Measurements from ENCODE around the gene NPM1.

NPM1 gene

GRCh38 chr5:171453056-171453725, 65.5 kb downstream of the NPM1 start:
- H3K4ac ChIP-seq (ENCODE audit: low read depth in 1 of 2, low read length in 2 of 2) = no peak overlapping the region
- DNase-seq = no peak
- no peak overlapping the region for H2BK12ac ChIP-seq (ENCODE audit: low read length in 2 of 2)
- no peaks in the 10 kb centered on the region for H3K9me3 ChIP-seq (ENCODE audit: control insufficient read depth, low read length)
- peaks cover 12% of the 10 kb centered on the region for H3K4me1 ChIP-seq (ENCODE audit: control insufficient read depth, insufficient read depth, low read depth, low read length)
- H2BK5ac ChIP-seq (ENCODE audit: low read depth, low read length, poor library complexity, severe bottlenecking) = no peak overlapping the region
- no peak overlapping the region for H2BK120ac ChIP-seq (ENCODE audit: low read depth, low read length)
- H4K91ac ChIP-seq (ENCODE audit: low read length) = no peak overlapping the region
- no peak overlapping the region for H3K14ac ChIP-seq (ENCODE audit: low read length in 2 of 2)
- no peak overlapping the region for H3K23ac ChIP-seq (ENCODE audit: low read length in 2 of 2)
- H3K9ac ChIP-seq (ENCODE audit: low read length) = no peak overlapping the region
- no peak overlapping the region for H3K4me3 ChIP-seq (ENCODE audit: insufficient read depth in 1 of 2, low read depth in 1 of 2, low read length in 2 of 2)
- 91% methylated on average over 11 of the region's 11 CpGs for WGBS
- H3K79me1 ChIP-seq (replicated peaks; ENCODE audit: low read length, poor library complexity, severe bottlenecking) = no peaks in the 10 kb centered on the region
- no peak overlapping the region for H3K27ac ChIP-seq (ENCODE audit: low read length, poor library complexity, severe bottlenecking)
- no peaks in the 10 kb centered on the region for H3K36me3 ChIP-seq (ENCODE audit: control insufficient read depth in 1 of 2, insufficient read depth in 2 of 2, low read depth in 1 of 2, low read length in 2 of 2)
- no peak overlapping the region for H3K4me2 ChIP-seq (ENCODE audit: low read length, poor library complexity, severe bottlenecking)
- H3K18ac ChIP-seq (ENCODE audit: low read depth in 1 of 2, low read length in 2 of 2) = no peak overlapping the region
- H2AFZ ChIP-seq (ENCODE audit: low read depth, low read length) = no peak overlapping the region
- no peak overlapping the region for H4K8ac ChIP-seq (ENCODE audit: low read length)
- H3K27me3 ChIP-seq (ENCODE audit: control insufficient read depth in 1 of 2, insufficient read depth in 1 of 2, low read length in 2 of 2) = peaks cover 0 to 19% of the 10 kb centered on the region in 2 experiments
- no peak overlapping the region for H2AK5ac ChIP-seq (ENCODE audit: low read length, severe bottlenecking)
- H2BK15ac ChIP-seq (ENCODE audit: low read depth, poor library complexity, severe bottlenecking) = no peak overlapping the region

DNA sequence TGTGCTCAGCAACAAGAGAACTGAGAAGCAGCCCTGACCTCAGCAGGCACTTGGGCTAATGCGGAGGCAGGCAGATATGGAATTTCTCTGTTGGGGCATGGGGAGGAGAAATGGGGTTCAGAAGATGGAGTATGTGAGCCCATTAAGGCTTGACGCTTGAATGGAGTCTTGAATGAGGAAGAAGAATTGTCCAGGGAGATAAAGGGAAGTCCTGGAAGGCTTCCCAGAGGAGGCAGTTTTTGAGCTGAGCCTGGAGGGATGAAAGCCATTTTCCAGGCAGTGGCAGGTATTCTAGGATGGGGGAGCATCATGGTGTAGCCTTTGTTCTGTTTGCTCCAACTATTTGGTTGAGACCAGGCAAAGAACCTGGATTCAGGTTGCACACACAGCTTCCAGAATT, 66.3 kb downstream of the NPM1 start:
- Histone ChIP-seq H3K4ac (ENCODE audit: low read depth in 1 of 2, low read length in 2 of 2) (no peak overlapping the region), H3K23ac (ENCODE audit: low read length in 2 of 2) (no peak overlapping the region), H3K36me3 (ENCODE audit: control insufficient read depth in 1 of 2, insufficient read depth in 2 of 2, low read depth in 1 of 2, low read length in 2 of 2) (no peaks in the 10 kb centered on the region), H4K91ac (ENCODE audit: low read length) (no peak overlapping the region), H2AK5ac (ENCODE audit: low read length, severe bottlenecking) (no peak overlapping the region), H3K27ac (ENCODE audit: low read length, poor library complexity, severe bottlenecking) (no peak overlapping the region), H2BK15ac (ENCODE audit: low read depth, poor library complexity, severe bottlenecking) (no peak overlapping the region), H3K4me2 (ENCODE audit: low read length, poor library complexity, severe bottlenecking) (no peak overlapping the region), H3K4me3 (ENCODE audit: insufficient read depth in 1 of 2, low read depth in 1 of 2, low read length in 2 of 2) (no peak overlapping the region), H3K9ac (ENCODE audit: low read length) (no peak overlapping the region), H3K18ac (ENCODE audit: low read depth in 1 of 2, low read length in 2 of 2) (no peak overlapping the region), H3K27me3 (ENCODE audit: control insufficient read depth in 1 of 2, insufficient read depth in 1 of 2, low read length in 2 of 2) (peaks cover 0 to 24% of the 10 kb centered on the region in 2 experiments), H3K79me1 (replicated peaks; ENCODE audit: low read length, poor library complexity, severe bottlenecking) (no peaks in the 10 kb centered on the region), H2BK12ac (ENCODE audit: low read length in 2 of 2) (no peak overlapping the region), H4K8ac (ENCODE audit: low read length) (no peak overlapping the region), H3K14ac (ENCODE audit: low read length in 2 of 2) (no peak overlapping the region), H2AFZ (ENCODE audit: low read depth, low read length) (no peak overlapping the region), H2BK120ac (ENCODE audit: low read depth, low read length) (no peak overlapping the region), H2BK5ac (ENCODE audit: low read depth, low read length, poor library complexity, severe bottlenecking) (no peak overlapping the region), H3K9me3 (ENCODE audit: control insufficient read depth, low read length) (no peaks in the 10 kb centered on the region), H3K4me1 (ENCODE audit: control insufficient read depth, insufficient read depth, low read depth, low read length) (peaks cover 12% of the 10 kb centered on the region)
- DNase-seq = no peak
- WGBS = 96% methylated on average over 2 of the region's 2 CpGs

DNA sequence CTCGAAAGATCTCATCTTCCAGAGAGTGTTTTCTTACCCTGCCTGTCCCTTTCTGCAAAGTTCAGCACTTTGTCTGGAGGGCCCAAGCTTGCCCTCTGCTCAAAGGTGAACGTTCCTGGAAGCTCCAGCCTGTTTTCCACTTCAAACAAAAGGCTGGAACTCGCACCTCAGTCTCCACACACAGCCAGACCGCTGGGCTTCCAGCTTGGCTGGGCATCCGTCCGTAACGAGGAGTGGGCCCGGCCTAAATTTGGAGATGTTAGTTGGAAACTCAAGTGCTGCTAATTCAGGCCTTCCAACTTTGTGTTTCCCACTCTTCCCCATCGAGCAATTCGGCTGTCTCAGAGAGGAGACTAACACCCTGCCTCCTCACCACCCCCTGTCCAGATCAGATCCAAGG, 66.9 kb downstream of the NPM1 start:
- H3K18ac ChIP-seq (ENCODE audit: low read depth in 1 of 2, low read length in 2 of 2) = no peak overlapping the region
- no peak overlapping the region for H2BK15ac ChIP-seq (ENCODE audit: low read depth, poor library complexity, severe bottlenecking)
- H3K4me3 ChIP-seq (ENCODE audit: insufficient read depth in 1 of 2, low read depth in 1 of 2, low read length in 2 of 2) = no peak overlapping the region
- DNase-seq = no peak
- no peak overlapping the region for H3K9ac ChIP-seq (ENCODE audit: low read length)
- H3K27me3 ChIP-seq (ENCODE audit: control insufficient read depth in 1 of 2, insufficient read depth in 1 of 2, low read length in 2 of 2) = peaks cover 0 to 27% of the 10 kb centered on the region in 2 experiments
- no peak overlapping the region for H3K23ac ChIP-seq (ENCODE audit: low read length in 2 of 2)
- H3K79me1 ChIP-seq (replicated peaks; ENCODE audit: low read length, poor library complexity, severe bottlenecking) = no peaks in the 10 kb centered on the region
- no peak overlapping the region for H3K4ac ChIP-seq (ENCODE audit: low read depth in 1 of 2, low read length in 2 of 2)
- H3K14ac ChIP-seq (ENCODE audit: low read length in 2 of 2) = no peak overlapping the region
- H2AK5ac ChIP-seq (ENCODE audit: low read length, severe bottlenecking) = no peak overlapping the region
- no peak overlapping the region for H2AFZ ChIP-seq (ENCODE audit: low read depth, low read length)
- no peak overlapping the region for H2BK5ac ChIP-seq (ENCODE audit: low read depth, low read length, poor library complexity, severe bottlenecking)
- peaks cover 12% of the 10 kb centered on the region for H3K4me1 ChIP-seq (ENCODE audit: control insufficient read depth, insufficient read depth, low read depth, low read length)
- H4K91ac ChIP-seq (ENCODE audit: low read length) = no peak overlapping the region
- no peak overlapping the region for H3K27ac ChIP-seq (ENCODE audit: low read length, poor library complexity, severe bottlenecking)
- no peaks in the 10 kb centered on the region for H3K9me3 ChIP-seq (ENCODE audit: control insufficient read depth, low read length)
- no peaks in the 10 kb centered on the region for H3K36me3 ChIP-seq (ENCODE audit: control insufficient read depth in 1 of 2, insufficient read depth in 2 of 2, low read depth in 1 of 2, low read length in 2 of 2)
- 73% methylated on average over 10 of the region's 10 CpGs for whole genome bisulfite sequencing
- H3K4me2 ChIP-seq (ENCODE audit: low read length, poor library complexity, severe bottlenecking) = no peak overlapping the region
- no peak overlapping the region for H2BK120ac ChIP-seq (ENCODE audit: low read depth, low read length)
- no peak overlapping the region for H2BK12ac ChIP-seq (ENCODE audit: low read length in 2 of 2)
- no peak overlapping the region for H4K8ac ChIP-seq (ENCODE audit: low read length)

DNA sequence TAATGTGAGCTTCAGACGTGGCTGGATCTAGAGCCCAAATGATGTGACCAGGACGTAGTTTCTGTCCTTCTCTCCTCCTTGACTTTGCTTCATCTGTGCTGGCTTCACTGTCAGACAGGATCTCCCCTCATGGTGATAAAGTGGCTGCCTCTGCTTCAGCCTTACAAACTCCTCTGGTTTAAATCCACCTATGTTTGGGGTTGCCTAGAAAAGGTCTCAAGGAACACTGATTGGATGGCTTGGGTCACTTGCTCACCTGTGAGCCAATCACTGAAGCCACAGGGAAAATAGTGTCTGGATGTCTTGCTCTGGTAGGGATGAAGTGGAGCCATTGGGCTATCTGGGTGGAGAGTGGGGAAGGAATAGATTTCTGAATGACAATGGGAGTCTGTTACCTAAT, 67.9 kb downstream of the NPM1 start:
- Histone ChIP-seq H3K4me3 (ENCODE audit: insufficient read depth in 1 of 2, low read depth in 1 of 2, low read length in 2 of 2) (no peak overlapping the region), H3K27me3 (ENCODE audit: control insufficient read depth in 1 of 2, insufficient read depth in 1 of 2, low read length in 2 of 2) (peaks cover 8 to 36% of the 10 kb centered on the region in 2 experiments), H3K9me3 (ENCODE audit: control insufficient read depth, low read length) (no peaks in the 10 kb centered on the region), H2BK5ac (ENCODE audit: low read depth, low read length, poor library complexity, severe bottlenecking) (no peak overlapping the region), H2BK12ac (ENCODE audit: low read length in 2 of 2) (no peak overlapping the region), H3K18ac (ENCODE audit: low read depth in 1 of 2, low read length in 2 of 2) (no peak overlapping the region), H3K27ac (ENCODE audit: low read length, poor library complexity, severe bottlenecking) (no peak overlapping the region), H3K4me2 (ENCODE audit: low read length, poor library complexity, severe bottlenecking) (no peak overlapping the region), H4K8ac (ENCODE audit: low read length) (no peak overlapping the region), H2AK5ac (ENCODE audit: low read length, severe bottlenecking) (no peak overlapping the region), H2BK120ac (ENCODE audit: low read depth, low read length) (no peak overlapping the region), H3K36me3 (ENCODE audit: control insufficient read depth in 1 of 2, insufficient read depth in 2 of 2, low read depth in 1 of 2, low read length in 2 of 2) (no peaks in the 10 kb centered on the region), H4K91ac (ENCODE audit: low read length) (no peak overlapping the region), H3K79me1 (replicated peaks; ENCODE audit: low read length, poor library complexity, severe bottlenecking) (no peaks in the 10 kb centered on the region), H2AFZ (ENCODE audit: low read depth, low read length) (no peak overlapping the region), H2BK15ac (ENCODE audit: low read depth, poor library complexity, severe bottlenecking) (no peak overlapping the region), H3K4me1 (ENCODE audit: control insufficient read depth, insufficient read depth, low read depth, low read length) (peaks cover 8% of the 10 kb centered on the region), H3K9ac (ENCODE audit: low read length) (no peak overlapping the region), H3K23ac (ENCODE audit: low read length in 2 of 2) (no peak overlapping the region), H3K4ac (ENCODE audit: low read depth in 1 of 2, low read length in 2 of 2) (no peak overlapping the region), H3K14ac (ENCODE audit: low read length in 2 of 2) (no peak overlapping the region)
- 76% methylated on average over 2 of the region's 2 CpGs for WGBS
- DNase-seq = no peak
